ENCODE results near the gene CD82.
A peak's percentile ranks its signal among the peaks of the same experiment; 100 is the strongest.
"Not testable (repeated sequence)": the region's sequence is repeated elsewhere in the genome, so short reads cannot be mapped to it uniquely, and the experiment has no call there.

Gene CD82

DNA sequence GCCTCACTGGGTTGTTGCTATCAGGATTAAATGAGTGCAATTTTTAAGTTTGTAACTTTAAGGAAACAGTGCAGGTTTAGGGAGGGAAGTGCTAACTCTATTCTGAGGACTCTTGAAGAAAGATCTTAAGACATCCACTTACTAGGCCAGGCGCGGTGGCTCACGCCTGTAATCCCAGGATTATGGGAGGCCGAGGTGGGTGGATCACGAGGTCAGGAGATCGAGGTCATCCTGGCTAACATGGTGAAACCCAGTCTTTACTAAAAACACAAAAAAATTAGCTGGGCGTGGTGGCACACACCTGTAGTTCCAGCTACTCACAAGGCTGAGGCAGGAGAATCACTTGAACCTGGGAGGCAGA lies 5.5 kb upstream of the CD82 start:
- DNase-seq (ENCODE audit: low read depth) = not testable (repeated sequence)

DNA sequence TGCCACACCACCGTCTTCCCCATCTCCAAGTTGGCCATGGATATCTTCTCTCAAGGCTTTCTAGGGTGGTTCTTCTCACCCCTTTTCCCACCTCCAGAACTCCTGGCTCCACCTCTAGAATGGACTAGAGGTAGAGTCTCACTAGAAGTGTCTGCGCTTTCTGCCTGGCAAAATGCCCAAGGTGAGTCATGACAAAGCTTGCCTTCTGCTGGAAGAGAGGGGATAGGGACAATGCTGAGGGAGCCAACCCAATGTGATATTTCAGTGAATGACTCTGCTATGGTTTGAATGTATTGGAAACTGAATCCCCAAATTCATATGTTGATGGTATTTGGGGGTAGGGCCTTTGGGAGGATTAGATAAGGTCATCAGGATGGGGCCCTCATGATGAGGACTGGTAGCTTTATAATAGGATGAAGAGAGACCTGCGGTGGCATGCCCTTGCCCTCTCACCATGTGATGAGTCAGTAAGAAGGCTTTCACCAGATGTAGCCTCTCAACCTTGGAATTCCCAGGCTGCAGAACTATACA lies 4.1 kb upstream of the CD82 start:
- no peak for DNase-seq (ENCODE audit: low read depth)

DNA sequence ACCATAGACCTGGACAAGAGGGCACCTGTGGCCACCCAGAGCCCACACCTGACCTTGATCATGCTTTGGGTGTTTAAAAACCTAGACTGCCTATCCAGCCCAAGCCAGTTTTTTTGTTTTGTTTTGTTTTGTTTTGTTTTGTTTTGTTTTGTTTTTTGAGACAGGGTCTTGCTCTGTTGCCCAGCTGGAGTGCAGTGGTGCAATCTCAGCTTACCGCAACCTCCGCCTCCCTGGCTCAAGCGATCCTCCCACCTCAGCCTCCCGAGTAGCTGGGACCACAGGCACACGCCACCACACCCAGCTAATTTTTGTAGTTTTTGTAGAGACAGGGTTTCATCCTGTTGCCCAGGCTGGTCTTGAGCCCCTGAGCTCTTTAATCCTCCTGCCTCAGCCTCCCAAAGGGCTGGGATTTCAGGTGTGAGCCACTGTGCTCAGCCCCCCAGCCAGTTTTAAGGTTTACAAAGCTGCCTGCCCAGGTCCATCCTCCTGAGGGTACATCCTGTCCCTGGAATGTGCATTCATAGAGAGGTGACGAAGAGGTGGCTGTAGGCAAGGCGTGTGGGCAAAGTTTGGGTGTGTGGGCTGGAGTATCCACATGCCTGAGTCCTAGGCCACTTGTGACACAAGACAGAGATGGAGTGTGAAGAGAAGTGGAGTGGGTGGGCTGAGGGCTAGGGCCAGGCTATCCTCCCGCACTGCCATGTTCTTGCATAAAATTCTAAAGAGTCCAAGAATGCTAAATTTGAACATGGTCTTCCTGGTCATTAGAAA lies 3.3 kb upstream of the CD82 start:
- DNase-seq (ENCODE audit: low read depth) = no peak

DNA sequence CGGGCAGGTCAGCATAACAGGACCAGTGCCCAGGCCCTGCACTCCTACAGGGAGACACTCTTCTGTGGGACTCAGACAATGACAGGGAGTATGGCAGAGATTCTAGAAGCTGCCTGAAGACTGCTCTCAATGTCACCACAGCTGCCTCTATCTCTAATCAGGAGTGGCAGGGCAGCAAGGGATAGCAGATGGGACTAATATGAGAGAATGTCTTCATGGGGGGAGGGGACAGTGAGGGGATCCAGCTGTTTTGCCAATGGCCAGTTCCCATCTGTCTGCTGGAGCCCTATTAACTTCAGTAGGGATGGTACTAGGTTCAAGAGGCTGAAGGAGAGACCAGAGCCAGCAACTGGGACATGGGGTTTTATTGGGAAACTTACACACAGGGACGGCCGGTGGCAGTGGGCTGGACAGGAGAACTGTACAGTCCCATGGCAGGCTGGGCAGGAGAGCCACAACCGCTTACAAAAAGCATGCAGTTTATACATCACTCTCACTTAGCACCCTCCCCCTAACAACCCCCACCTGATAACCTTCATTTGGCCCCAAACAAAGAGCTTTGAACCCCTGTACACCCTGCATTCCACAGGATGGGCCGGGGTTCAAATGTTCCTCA lies 2.5 kb upstream of the CD82 start:
- DNase-seq (ENCODE audit: low read depth) = no peak

DNA sequence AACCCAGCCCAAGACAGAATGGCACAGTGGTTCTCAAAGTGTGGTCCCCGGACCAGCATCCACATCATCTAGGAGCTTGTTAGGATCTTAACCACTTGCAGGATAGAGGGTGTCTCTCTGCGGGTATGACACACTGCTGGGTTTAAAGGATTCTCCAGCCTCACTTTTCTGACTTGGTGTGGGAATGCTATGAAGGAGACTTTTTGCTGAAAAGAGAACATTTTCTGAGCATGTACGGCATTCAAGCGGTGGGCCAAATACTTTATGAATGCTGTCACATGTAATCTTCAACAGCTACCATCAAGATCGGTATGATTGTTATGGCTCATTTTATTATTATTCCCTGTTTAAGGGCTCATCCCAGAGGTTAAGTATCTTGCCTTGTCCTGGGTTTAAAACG lies 1.8 kb upstream of the CD82 start:
- no peak for DNase-seq (ENCODE audit: low read depth)

DNA sequence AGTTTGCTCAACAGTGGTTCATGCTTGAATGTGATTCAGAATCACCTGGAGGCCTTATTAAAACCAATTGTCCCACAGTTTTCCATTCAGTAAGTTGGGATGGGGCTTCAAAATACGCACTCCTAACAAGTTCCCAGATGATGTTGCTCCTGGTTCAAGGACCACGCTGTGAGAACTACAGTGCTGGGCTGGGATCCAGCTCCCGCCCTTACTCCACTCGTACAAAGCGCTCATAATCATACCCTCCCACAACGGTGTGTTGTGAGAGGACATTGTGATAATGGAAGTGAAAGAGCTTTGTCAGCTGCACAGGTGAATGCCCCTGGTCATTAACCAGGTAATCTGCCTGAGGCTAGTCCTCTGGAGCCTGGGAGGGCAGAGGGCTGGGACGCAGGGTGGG lies 1.3 kb upstream of the CD82 start:
- no peak for DNase-seq (ENCODE audit: low read depth)

DNA sequence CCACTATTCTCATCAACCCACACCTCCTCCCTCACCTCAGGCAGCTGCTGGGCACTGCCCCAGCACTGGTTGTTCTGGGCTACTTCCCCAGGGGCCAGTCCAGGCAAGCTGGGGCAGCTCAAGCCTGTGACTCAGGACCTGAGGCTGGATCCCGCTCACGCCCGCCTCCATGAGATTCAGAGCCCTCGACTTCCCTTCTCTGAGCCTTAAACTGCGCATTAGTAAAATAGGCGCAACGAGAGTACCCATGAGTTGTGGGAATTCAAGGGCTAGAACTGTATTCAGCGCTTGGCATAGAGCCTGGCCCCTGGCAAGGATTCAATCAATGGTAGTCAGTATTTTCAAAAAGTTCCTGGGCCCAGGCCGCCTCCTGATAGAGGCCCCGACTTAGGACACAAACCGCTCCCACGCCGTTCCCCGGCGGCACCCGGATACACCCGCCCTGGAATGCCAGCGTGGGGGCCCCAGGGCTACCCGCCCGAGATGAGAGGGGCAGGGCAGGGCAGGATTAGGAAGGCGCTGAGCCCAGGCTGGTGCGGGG lies 723 bp upstream of the CD82 start:
- DNase-seq (ENCODE audit: low read depth) = no peak

DNA sequence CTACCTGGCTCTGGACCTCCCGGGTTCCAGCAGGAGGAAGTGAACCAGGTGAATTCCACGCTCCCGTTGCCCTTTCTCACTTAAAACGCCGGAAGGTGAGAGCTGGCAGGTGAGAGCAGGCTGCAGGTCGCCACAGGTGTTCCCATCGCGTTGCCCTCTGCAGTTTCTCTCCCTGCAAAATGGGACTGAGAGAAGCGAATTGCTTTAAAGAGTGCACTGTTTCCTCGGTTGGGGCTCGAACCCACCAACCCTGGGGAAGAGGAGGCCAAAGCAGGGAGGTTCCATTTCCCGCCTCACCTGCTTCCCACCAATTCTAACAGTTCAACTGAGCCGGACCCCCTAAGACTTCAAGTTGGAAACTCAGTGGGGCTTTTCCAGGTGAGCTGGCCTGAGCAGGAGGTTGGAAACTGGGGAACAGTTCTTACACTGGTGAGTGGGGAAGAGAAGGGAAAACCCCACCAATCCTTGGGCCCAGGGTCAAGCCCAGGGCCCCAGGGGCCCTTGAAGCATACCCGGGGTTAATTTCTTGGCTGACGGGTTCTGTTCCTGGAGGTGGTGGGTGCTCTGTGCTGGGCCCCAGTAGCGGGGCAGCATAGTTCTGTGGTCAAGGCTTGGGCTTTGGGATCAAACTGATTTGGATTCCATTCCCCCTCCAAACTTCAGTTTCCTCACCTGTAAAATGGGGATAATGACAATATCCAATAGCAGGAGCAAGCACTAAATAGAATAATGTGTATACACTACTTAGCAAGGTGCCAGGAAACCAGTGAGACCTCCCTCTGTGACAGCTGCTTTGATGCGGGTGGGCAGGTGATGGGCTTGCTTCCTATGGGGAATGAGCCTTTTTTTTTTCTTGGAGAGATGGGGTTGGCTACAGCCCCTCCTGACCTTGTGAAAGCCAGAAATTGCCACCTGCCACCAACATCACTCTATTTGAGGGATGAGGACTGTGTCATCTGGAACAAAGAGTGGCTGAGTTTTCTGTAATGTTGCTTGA lies 788 bp downstream of the CD82 start:
- no peak for DNase-seq (ENCODE audit: low read depth)

DNA sequence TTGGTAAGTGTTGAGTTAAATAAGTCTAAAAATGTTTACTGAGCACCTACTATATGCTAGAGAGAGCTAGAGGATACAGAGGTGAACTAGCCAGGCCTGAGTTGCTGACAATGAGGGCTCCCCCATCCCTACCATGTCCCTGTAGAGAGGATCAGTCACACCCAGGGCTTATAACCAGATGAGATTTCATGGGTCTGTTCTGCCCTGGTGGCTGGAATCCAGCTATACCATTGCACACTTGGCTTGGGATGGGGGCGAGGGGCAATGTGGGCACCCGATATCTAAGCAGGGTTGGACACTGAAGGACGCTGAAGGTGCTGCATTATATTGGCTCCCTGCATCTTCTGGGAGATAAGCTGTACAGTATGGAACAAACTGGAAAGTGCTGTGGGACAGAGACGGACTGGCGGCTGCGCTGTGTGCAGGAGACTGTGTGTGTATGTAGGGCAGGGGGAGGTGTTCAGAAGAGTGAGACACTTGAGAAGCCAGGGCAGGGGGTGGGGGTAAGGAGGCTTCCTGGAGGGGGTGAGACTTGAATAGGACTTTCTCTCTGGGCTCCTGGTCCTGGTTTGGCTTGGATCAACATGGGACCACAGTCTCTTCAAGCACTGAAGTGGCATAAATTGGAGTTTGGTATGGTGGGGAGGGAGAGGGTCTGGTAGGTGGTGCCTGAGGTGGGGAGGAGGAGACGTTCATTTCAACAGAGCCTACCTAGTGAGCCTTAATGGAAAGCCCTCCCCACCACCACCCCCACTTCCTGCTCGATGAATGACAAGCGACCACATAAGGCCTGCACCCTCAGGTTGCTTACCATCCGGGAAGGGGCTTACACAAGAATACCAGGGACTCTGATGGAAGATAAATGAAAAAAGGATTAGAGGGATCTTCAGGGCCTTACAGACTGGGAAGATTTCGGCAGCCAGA lies 1.8 kb downstream of the CD82 start:
- no peak for DNase-seq (ENCODE audit: low read depth)

DNA sequence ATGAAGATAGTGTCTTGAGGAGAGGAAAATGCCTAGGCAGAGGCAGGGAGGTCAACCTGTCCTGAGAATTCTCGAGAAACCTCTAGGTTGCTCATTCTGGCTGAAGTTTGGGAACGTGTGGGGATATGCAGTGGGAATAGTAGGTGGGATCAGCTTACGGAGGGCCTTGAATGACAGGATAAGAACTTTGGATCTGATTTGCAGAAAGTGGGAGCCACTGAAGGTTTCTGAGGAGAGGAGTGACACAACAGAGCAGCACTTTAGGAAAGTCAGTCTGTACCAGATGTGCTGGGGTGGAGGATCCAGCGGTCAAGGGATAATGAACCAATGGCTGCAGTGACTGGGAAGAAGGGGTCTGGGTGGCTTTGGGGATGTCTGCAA lies 2.4 kb downstream of the CD82 start:
- no peak for DNase-seq (ENCODE audit: low read depth)

DNA sequence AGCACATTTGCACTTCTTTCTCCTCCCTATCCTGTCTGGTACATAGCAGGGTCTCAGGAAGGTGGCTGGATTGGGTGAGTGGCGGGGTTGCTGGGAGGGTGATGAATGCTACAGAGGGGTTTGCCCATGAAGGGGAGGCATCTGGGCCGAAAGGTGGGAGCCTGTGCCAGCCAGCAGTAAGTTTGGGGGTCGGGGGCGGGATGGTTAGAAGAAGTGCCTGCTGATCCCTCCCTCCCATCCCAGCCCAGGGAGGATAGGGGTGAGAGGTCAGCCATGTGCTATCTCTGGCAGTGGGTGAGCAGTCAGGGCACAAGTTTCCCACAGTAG lies 2.8 kb downstream of the CD82 start:
- DNase-seq (ENCODE audit: low read depth) = no peak

DNA sequence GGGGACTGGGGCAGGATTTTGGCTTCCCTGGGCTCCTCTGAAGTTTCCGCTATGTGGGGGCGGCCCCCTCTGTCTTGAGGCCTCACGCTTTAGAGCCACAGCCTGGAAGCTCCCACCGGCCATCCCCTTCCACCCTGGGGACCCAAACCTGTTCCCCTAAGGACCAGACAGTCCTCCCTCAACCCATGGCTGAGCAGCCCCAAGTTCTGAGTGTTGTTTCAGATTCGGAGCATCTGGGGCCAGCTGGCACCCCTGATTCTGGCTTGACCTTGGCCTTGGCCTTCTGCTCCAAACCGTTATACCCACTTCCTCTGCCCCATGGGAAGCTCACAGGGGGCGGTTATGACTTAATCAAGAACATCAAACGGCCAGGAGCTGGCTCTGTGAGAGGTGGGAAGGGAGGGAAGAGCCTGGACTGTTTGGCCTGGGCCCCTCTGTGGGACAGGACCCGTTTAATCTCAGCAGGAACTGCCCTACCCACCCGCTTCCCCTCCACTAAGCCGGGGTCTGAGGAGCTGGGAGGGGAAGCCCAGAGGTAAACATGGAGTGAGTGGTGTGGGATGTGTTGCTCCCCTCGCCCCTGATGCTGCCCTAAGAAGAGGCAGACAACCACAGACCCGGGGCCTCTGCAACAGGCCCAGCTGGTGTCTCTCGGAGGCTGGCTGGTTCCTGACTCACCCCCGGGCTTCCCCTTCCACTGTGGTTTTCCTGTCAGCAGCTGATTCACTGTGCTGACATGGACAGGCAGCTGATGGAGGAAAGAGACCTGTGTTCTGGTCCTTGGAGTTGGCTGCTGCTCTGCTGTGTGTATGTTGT lies 3.4 kb downstream of the CD82 start:
- peak; percentile 45 for DNase-seq (ENCODE audit: low read depth)

DNA sequence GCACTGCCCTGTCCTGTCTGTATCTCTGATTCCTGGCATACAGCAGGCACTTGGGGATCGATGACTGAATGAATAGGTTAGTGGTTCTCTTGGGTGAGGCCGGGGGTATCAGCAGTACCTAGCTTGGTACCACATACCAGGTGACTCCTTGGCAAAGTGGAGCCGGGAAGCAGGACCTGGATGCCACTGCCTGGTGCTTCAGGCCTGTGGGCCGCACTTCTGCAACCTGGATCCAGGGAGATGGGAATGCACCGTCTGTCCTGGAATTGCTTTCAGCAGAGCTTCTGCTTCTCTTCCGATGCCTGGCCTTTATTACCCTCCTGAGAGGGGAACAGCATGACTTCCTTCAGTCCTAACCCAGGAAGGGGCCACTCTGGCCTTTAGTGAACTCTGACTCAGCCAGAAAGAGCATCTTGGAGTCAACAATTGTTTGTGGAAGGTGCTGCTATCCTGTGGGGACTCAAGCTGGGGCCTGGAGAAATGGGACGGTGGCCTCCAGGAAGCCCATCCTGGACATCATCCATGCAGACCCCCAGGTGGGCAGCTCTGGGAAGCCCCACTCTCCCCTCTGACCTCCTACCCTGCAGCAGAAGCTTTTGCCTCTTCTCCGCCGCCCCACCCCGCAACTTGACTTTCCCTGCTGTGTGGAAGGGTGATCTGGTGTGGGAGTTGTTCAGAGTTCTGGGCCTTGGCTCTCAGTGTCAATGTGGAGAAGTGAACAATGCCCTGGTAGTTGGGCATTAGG lies 5.1 kb downstream of the CD82 start:
- DNase-seq (ENCODE audit: low read depth) = no peak

DNA sequence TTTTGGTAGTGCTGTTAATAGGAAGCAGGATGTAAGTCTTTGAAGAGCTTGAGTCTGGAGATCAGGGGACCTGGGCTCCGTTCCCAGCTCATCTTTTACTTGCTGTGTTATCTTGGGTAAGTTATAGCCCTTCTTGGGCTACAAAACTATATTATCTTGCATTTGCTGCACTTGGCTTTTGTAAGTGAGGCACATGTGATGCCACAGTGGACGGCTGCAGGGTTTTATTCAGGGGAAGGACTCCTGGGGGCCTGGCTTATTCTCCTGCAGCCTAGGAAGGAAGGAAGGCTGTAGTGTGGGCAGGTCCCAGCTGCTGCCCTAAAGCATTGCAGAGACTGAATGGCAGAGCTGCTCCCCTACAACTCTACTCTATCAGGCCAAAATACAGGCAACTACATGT lies 6.4 kb downstream of the CD82 start:
- DNase-seq (ENCODE audit: low read depth) = no peak

DNA sequence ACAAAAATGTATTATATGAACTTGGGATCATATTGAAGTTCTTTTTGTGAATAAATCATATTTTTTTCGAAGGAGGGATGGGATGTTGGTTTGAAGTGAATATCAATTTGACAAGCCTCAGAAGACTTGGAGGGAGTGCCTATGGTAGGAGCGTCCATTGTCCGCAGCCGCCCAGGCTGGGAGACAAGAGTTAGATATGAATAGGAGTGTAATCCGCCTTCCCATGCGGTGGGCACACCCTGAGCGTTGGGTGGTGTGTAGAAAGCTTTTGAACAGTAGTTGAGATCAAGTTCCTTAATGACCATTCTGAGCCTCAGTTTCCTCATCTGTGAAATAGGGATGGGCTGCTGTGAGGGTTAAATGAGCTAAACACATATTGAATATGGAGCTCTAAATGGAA lies 7.0 kb downstream of the CD82 start:
- no peak for DNase-seq (ENCODE audit: low read depth)

DNA sequence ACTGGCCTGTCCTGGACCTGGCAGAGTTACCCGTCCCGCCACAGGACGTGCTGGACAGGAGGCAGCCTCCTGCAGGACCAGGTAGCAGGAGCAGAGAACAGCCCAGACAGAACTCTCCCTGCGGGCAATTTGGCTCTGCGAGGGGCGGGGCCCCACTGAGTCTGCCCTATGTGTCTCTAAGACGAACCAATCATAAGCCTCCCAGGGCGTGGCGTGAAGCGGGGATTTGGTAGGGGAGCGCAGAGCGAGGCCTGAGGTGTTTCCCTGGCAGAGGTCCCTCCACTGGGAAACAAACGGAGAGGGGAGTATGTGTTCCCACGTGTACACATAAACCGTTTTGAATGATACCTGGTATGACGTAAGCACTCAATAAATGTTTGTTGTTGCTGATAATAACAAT lies 7.4 kb downstream of the CD82 start:
- DNase-seq (ENCODE audit: low read depth) = no peak

DNA sequence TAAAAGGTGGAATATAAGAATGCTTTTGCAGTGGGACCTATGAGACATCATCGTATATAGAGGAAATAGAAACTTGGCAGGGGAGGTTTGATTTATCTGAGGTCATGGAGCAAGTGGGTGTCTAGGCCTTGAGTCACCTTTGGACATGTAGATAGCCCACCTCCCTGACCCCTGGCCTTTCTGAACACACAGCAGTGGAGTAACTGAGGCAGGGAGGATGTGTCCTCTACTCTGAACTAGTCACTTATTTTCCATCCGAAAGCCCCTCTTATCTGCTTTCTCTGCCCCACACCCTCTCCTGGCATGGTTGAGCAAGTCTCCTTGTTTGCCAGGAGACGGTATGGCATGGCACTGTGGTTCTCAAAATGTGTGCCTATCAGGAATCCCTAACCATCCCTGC lies 7.9 kb downstream of the CD82 start:
- no peak for DNase-seq (ENCODE audit: low read depth)

DNA sequence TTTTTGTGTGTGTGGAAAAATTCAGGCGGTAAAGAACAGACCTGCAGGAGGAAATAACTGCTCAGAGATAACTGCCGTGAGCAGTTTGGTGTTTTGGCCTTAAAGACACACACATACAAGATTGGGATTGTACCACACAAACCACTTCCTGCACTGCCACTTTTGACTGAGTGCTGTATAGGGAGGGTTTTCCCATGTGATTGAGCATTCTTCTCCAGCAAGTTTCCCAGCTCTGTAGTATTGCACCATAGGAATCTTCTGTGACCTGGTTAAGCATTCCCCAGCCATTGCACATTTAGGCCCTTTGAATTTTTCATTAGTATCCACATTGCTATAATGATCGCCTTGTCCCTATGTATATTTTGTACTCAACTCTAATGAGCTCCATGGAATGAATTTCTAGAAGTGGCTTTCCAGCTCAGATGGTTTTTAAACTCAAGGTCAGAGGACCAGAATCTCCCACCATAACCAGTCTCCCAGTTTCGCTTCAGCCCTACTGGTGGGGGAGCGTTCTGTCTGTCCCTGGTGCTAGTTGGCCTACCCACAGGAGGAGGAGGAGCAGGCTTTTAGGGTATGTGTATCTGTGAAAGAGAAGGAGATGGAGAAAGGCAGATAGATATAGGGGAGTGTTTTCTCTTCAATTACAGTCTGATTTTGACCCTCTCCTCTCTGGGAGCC lies 9.3 kb downstream of the CD82 start:
- no peak for DNase-seq (ENCODE audit: low read depth)

DNA sequence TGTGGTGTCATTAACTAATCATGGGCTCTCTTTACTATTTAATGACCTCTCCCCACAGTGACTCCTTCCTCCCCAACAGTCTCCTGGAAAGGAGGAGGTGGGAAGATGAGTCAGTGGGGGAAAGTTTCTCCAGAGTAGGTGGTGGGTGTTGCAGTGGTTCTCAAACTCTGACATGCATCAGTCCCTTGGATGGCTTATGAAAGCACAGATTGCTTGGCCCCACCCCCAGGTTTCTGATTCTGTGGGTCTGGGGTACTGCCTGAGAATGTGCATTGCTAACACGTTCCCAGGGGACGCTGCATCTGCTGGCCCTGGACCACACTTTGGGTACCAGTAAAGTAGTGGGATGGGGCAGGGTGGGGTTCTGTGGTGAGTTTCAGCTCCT lies 9.8 kb downstream of the CD82 start:
- no peak for DNase-seq (ENCODE audit: low read depth)
